Mesenchymal stem cell (in vitro differentiated cells and primary cell): Measurements from ENCODE around the gene CDH15.

Experiments used
- DNase-seq: peaks from one replicate; pipeline ENCODE4 v3.0.0-alpha.2; 2013
- H2AFZ ChIP-seq: one replicate; pipeline ENCODE4 v1.6.1; 2013; ENCODE audit warnings: low read depth, mild to moderate bottlenecking, control low read depth, inconsistent platforms, low read length, moderate library complexity
- H2AK5ac ChIP-seq: 2 replicates; pipeline ENCODE4 v1.6.1; 2013; ENCODE audit warnings: low read length, moderate library complexity, mild to moderate bottlenecking, inconsistent platforms; ENCODE audit not compliant: severe bottlenecking
- H2BK120ac ChIP-seq: one replicate; pipeline ENCODE4 v1.6.1; 2013; ENCODE audit warnings: low read depth, mild to moderate bottlenecking, inconsistent platforms, low read length, moderate library complexity
- H2BK12ac ChIP-seq, 2 experiments: one replicate each; pipeline ENCODE4 v1.6.1; 2013; ENCODE audit warnings: inconsistent platforms in 2 of 2, low read length in 2 of 2, mild to moderate bottlenecking in 2 of 2, moderate library complexity in 2 of 2, control low read depth in 1 of 2
- H2BK15ac ChIP-seq: one replicate; pipeline ENCODE4 v1.6.1; 2013; ENCODE audit warnings: mild to moderate bottlenecking, low read depth, inconsistent platforms; ENCODE audit not compliant: poor library complexity, severe bottlenecking
- H2BK5ac ChIP-seq: 2 replicates; pipeline ENCODE4 v1.6.1; 2013; ENCODE audit warnings: low read depth, mild to moderate bottlenecking, low read length, control low read depth, inconsistent platforms; ENCODE audit not compliant: poor library complexity, severe bottlenecking
- H3K14ac ChIP-seq, 2 experiments: one replicate each; pipeline ENCODE4 v1.6.1; 2013; ENCODE audit warnings: inconsistent platforms in 2 of 2, low read length in 2 of 2, control low read depth in 1 of 2, mild to moderate bottlenecking in 1 of 2, moderate library complexity in 1 of 2
- H3K18ac ChIP-seq, 2 experiments: one replicate each; pipeline ENCODE4 v1.6.1; 2013; ENCODE audit warnings: inconsistent platforms in 2 of 2, low read length in 2 of 2, control low read depth in 1 of 2, low read depth in 1 of 2, mild to moderate bottlenecking in 1 of 2
- H3K23ac ChIP-seq, 2 experiments: one replicate each; pipeline ENCODE4 v1.6.1; 2013; ENCODE audit warnings: inconsistent platforms in 2 of 2, low read length in 2 of 2, mild to moderate bottlenecking in 2 of 2, moderate library complexity in 2 of 2, control low read depth in 1 of 2
- H3K27ac ChIP-seq: 2 replicates; pipeline ENCODE4 v1.5.1; 2013; ENCODE audit warnings: mild to moderate bottlenecking, moderate library complexity, low read length, control low read depth, inconsistent platforms; ENCODE audit not compliant: poor library complexity, severe bottlenecking
- H3K27me3 ChIP-seq, 2 experiments: 2 replicates each; pipeline versions ENCODE4 v1.6.1 to v1.7.0; 2013; ENCODE audit warnings: low read length in 2 of 2, mild to moderate bottlenecking in 2 of 2, moderate library complexity in 2 of 2, control low read depth in 1 of 2, inconsistent platforms in 1 of 2; ENCODE audit not compliant: control insufficient read depth in 1 of 2, insufficient read depth in 1 of 2
- H3K36me3 ChIP-seq, 2 experiments: 2 replicates each; pipeline versions ENCODE4 v1.6.1 to v1.7.0; 2013; ENCODE audit warnings: low read length in 2 of 2, control low read depth in 1 of 2, inconsistent platforms in 1 of 2, low read depth in 1 of 2, mild to moderate bottlenecking in 1 of 2; ENCODE audit not compliant: insufficient read depth in 2 of 2, control insufficient read depth in 1 of 2
- H3K4ac ChIP-seq, 2 experiments: one replicate each; pipeline ENCODE4 v1.6.1; 2013; ENCODE audit warnings: inconsistent platforms in 2 of 2, low read length in 2 of 2, mild to moderate bottlenecking in 2 of 2, moderate library complexity in 2 of 2, control low read depth in 1 of 2, low read depth in 1 of 2
- H3K4me1 ChIP-seq: 2 replicates; pipeline ENCODE4 v1.6.1; 2013; ENCODE audit warnings: low read depth, low read length, control low read depth; ENCODE audit not compliant: control insufficient read depth, insufficient read depth
- H3K4me2 ChIP-seq: 2 replicates; pipeline ENCODE4 v1.6.1; 2013; ENCODE audit warnings: low read length, mild to moderate bottlenecking, inconsistent platforms; ENCODE audit not compliant: poor library complexity, severe bottlenecking
- H3K4me3 ChIP-seq, 2 experiments: 2 replicates each; pipeline versions ENCODE4 v1.5.1 to v1.7.0; 2013; ENCODE audit warnings: low read length in 2 of 2, mild to moderate bottlenecking in 2 of 2, control low read depth in 1 of 2, low read depth in 1 of 2; ENCODE audit not compliant: insufficient read depth in 1 of 2
- H3K79me1 ChIP-seq: replicated peaks from 2 replicates; pipeline ENCODE4 v1.6.1; 2013; ENCODE audit warnings: mild to moderate bottlenecking, control low read depth, low read length, inconsistent platforms; ENCODE audit not compliant: poor library complexity, severe bottlenecking
- H3K9ac ChIP-seq: 2 replicates; pipeline ENCODE4 v1.7.0; 2013; ENCODE audit warnings: mild to moderate bottlenecking, low read length, moderate library complexity
- H3K9me3 ChIP-seq: 2 replicates; pipeline ENCODE4 v1.7.0; 2013; ENCODE audit warnings: mild to moderate bottlenecking, low read length; ENCODE audit not compliant: control insufficient read depth
- H4K8ac ChIP-seq: one replicate; pipeline ENCODE4 v1.6.1; 2013; ENCODE audit warnings: inconsistent platforms, mild to moderate bottlenecking, low read length, moderate library complexity
- H4K91ac ChIP-seq: one replicate; pipeline ENCODE4 v1.6.1; 2013; ENCODE audit warnings: mild to moderate bottlenecking, low read length, inconsistent platforms
- WGBS: methylation state at CpG from one replicate; pipeline ENCODE4 v1.1.7; 2013; ENCODE audit warnings: mixed read lengths; 5-methylcytosine and 5-hydroxymethylcytosine counted together

CDH15 gene

DNA sequence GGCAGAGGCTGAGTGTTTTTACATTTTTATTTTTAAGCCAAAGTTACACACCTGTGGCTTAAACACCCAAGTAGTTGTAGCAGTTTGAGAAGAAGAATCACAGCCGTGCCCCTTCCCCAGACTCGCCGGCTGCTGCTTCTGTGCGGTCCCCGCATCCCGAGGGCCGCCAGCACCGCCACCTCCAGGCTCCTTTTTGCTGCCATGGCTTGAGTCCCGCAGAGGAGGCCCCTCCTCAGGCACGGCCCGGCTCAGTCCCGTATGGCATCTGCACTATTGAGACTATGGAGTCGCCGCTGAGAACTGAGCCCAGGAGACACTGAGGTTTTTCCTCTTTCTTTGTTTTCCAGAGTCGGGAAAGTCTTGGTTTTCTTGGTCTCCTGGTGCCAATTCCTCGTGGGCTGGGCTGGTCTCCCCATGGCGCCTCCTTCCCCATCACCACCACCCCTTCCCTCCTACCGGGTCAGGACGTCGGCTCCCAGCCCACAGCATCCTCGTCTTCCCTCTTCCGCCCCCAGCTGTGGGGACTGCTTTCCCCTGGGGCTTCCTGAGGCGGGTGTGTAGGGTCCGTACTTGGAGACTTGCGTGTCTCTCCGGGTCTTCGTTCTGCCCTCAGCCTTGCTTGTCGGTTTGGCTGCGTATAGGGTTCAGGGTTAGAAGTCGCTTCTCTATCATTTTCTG is 32.6 kb upstream of the CDH15 start:
- peaks cover 57 to 88% of the 10 kb centered on the region in 2 experiments for H3K36me3 ChIP-seq
- no peak overlapping the region for H2BK5ac ChIP-seq
- peaks cover 13% of the 10 kb centered on the region for H3K79me1 ChIP-seq
- no peak overlapping the region for H3K9ac ChIP-seq
- H4K8ac ChIP-seq = no peak overlapping the region
- no peak overlapping the region for H4K91ac ChIP-seq
- no peak overlapping the region for H3K18ac ChIP-seq
- no peak overlapping the region for H2BK120ac ChIP-seq
- H3K14ac ChIP-seq = no peak overlapping the region
- no peak overlapping the region for H3K4ac ChIP-seq
- no peak overlapping the region for H2BK12ac ChIP-seq
- no peak overlapping the region for H2AFZ ChIP-seq
- no peak overlapping the region for H2AK5ac ChIP-seq
- H3K4me1 ChIP-seq = peaks cover 2% of the 10 kb centered on the region
- no peak overlapping the region for H2BK15ac ChIP-seq
- H3K4me3 ChIP-seq = no peak overlapping the region
- no peak for DNase-seq
- H3K27ac ChIP-seq = no peak overlapping the region
- H3K9me3 ChIP-seq = no peaks in the 10 kb centered on the region
- 94% methylated on average over 30 of the region's 30 CpGs for WGBS
- no peak overlapping the region for H3K23ac ChIP-seq
- no peaks in the 10 kb centered on the region for H3K27me3 ChIP-seq
- no peak overlapping the region for H3K4me2 ChIP-seq

DNA sequence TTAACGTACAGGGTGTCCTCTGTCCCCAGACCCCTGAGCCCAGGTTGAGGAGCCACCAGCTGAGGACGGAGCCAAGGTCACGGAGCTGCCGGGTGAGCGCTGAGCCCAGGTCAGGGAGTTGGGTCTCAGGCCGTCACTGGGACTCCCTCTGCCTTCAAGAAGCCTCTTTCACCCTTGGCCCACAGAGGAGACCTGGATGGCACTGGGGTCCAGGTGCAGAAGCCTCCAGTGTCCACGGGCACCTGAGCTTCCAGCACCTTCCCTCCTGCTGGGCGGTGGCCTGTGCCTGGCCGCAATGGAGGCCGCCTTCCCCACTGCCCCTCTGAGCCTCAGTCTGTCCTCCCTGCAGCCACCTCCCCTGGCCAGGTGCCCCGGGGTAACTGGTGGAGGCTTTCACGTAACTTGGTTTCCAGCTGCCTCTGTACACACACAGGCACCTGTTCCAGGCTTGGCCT is 31.6 kb upstream of the CDH15 start:
- Histone ChIP-seq H3K36me3 (peaks cover 52 to 88% of the 10 kb centered on the region in 2 experiments), H3K27me3 (no peaks in the 10 kb centered on the region), H2BK120ac (no peak overlapping the region), H2AFZ (no peak overlapping the region), H3K79me1 (peaks cover 11% of the 10 kb centered on the region), H3K18ac (no peak overlapping the region), H3K4me3 (no peak overlapping the region), H3K23ac (no peak overlapping the region), H3K4ac (no peak overlapping the region), H2BK15ac (no peak overlapping the region), H3K9me3 (no peaks in the 10 kb centered on the region), H3K27ac (no peak overlapping the region), H3K4me1 (peaks cover 2% of the 10 kb centered on the region), H3K9ac (no peak overlapping the region), H2AK5ac (no peak overlapping the region), H3K14ac (no peak overlapping the region), H2BK12ac (no peak overlapping the region), H4K91ac (no peak overlapping the region), H4K8ac (no peak overlapping the region), H3K4me2 (no peak overlapping the region), H2BK5ac (no peak overlapping the region)
- 97% methylated on average over 12 of the region's 12 CpGs for WGBS
- no peak for DNase-seq

DNA sequence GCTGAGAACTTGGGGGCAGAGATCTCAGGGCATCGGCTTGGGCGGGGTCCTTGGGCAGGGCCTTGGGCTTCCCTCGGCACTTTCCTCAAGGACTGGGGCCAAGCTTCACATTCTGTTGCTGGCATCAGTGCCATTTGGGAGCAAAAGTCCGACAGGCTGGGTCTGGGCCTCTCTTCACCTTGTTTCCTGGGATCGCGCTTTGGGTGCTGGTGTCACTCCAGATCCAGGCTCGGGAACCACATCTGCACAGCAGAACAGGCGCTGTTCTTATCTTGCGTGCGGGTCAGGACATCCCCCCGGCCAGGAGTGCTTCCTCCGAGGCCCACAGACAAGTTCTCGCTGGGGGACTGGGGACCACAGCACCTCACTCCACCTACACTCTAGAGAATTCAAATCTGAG is 31.1 kb upstream of the CDH15 start:
- no peak for DNase-seq
- no peak overlapping the region for H3K23ac ChIP-seq
- no peak overlapping the region for H2BK5ac ChIP-seq
- H2BK15ac ChIP-seq = no peak overlapping the region
- no peak overlapping the region for H3K4me3 ChIP-seq
- H3K9ac ChIP-seq = no peak overlapping the region
- H3K27me3 ChIP-seq = no peaks in the 10 kb centered on the region
- WGBS = 87% methylated on average over 7 of the region's 13 CpGs
- H2AK5ac ChIP-seq = no peak overlapping the region
- peaks cover 53 to 88% of the 10 kb centered on the region in 2 experiments for H3K36me3 ChIP-seq
- no peak overlapping the region for H2BK12ac ChIP-seq
- H3K9me3 ChIP-seq = no peaks in the 10 kb centered on the region
- H3K4me1 ChIP-seq = peaks cover 2% of the 10 kb centered on the region
- H3K4me2 ChIP-seq = no peak overlapping the region
- no peak overlapping the region for H3K14ac ChIP-seq
- no peak overlapping the region for H3K4ac ChIP-seq
- no peak overlapping the region for H3K27ac ChIP-seq
- no peak overlapping the region for H3K18ac ChIP-seq
- H4K91ac ChIP-seq = no peak overlapping the region
- H2BK120ac ChIP-seq = no peak overlapping the region
- H2AFZ ChIP-seq = no peak overlapping the region
- peaks cover 9% of the 10 kb centered on the region for H3K79me1 ChIP-seq
- H4K8ac ChIP-seq = no peak overlapping the region

DNA sequence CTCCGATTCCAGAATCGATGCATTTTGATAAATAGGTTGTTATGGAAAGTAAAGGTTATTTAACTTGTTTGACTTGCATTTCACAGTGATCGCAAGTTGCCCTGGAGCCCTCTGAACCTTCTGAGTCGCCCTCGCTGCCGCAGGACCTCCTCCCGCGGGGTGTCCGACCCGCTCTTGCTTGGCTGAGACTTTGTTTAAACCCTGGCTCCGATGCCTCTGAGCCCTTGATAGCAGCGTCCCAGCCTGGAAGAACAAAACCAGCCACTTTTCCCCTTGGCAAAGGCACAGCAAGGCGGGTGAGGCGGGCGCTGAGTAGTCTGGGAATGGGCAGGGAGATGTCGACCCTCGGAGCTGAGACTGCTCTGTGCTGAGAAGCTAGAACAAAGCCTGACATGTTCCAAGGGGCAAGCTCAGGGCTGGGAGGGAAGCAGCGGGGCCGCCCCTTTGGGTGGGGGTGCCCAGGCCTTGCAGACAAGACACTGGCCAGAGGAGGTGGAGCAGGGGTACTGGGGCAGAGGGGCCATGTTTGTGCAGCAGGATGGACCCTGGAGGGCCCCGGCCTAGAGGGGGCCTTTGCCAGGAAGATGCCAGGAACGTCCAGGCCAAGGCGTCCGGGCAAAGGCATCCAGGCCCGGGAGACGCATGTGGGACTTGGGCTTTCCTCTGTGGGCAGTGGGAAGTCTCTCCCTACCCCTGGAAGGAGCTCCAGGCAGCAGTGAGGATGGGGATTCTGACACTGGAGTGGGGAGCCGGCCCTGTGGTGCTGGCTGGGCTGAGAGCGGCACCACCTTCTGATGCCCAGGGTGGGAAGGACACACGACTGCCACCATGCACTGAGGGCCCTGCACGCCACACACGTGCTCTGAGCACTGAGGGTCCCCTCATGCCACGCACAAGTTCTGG is 30.3 kb upstream of the CDH15 start:
- Histone ChIP-seq H3K23ac (no peak overlapping the region), H2AFZ (no peak overlapping the region), H4K91ac (no peak overlapping the region), H3K27me3 (no peaks in the 10 kb centered on the region), H3K18ac (no peak overlapping the region), H3K4me1 (peaks cover 2% of the 10 kb centered on the region), H4K8ac (no peak overlapping the region), H2BK12ac (no peak overlapping the region), H3K36me3 (peaks cover 58 to 89% of the 10 kb centered on the region in 2 experiments), H2AK5ac (no peak overlapping the region), H3K4me3 (no peak overlapping the region), H3K14ac (no peak overlapping the region), H2BK5ac (no peak overlapping the region), H3K9me3 (no peaks in the 10 kb centered on the region), H3K9ac (no peak overlapping the region), H3K4me2 (no peak overlapping the region), H3K79me1 (peaks cover 9% of the 10 kb centered on the region), H2BK15ac (no peak overlapping the region), H3K4ac (no peak overlapping the region), H2BK120ac (no peak overlapping the region), H3K27ac (no peak overlapping the region)
- 97% methylated on average over 31 of the region's 31 CpGs for WGBS
- DNase-seq = no peak
